ENCODE measurements around the gene CT47A1.
"Not testable (repeated sequence)": the region's sequence is repeated elsewhere in the genome, so short reads cannot be mapped to it uniquely, and the experiment has no call there.

CT47A1 gene

GRCh38 chrX:120985660-120986059 lies at the start of gene CT47A1:
TSS of gene CT47A1 (minus strand) at chrX:120985760. CDS start at chrX:120985529, 231 bp downstream.
- DNase-seq, result not testable (repeated sequence)

GRCh38 chrX:121032531-121032930 lies 47.0 kb upstream of the CT47A1 start:
- DNase-seq, result no peak

- DNase-seq, result no peak
Measured at GRCh38 chrX:121030083-121030482, 44.5 kb upstream of the CT47A1 start.

GRCh38 chrX:121028419-121028818 lies 42.9 kb upstream of the CT47A1 start:
- no peak for DNase-seq

- DNase-seq, result no peak
Measured at GRCh38 chrX:121014826-121015225, 29.3 kb upstream of the CT47A1 start.

GRCh38 chrX:121013897-121014455 lies 28.4 kb upstream of the CT47A1 start:
- no peak for DNase-seq

- no peak for DNase-seq
Measured at GRCh38 chrX:121011254-121011653, 25.7 kb upstream of the CT47A1 start.

GRCh38 chrX:121010218-121010617 lies 24.7 kb upstream of the CT47A1 start:
- DNase-seq, result no peak

- no peak for DNase-seq
Measured at GRCh38 chrX:121009764-121010163, 24.2 kb upstream of the CT47A1 start.

GRCh38 chrX:121008920-121009319 lies 23.4 kb upstream of the CT47A1 start:
- no peak for DNase-seq

- peak; percentile 9 for DNase-seq
Measured at GRCh38 chrX:121000589-121000988, 15.0 kb upstream of the CT47A1 start.

GRCh38 chrX:120999413-120999812 lies 13.9 kb upstream of the CT47A1 start:
- no peak for DNase-seq

GRCh38 chrX:120956500-120956899 lies 29.1 kb downstream of the CT47A1 start, which contains the start of gene CT47A7:
TSS of gene CT47A7 (minus strand) at chrX:120956600. CDS start at chrX:120956345, 255 bp downstream.
- not testable (repeated sequence) for DNase-seq

All from NCI-H2171 treated with DMSO at 0.1 percent for 48 hours (cell line).